Testis (tissue), 3 donors: ENCODE measurements around the gene CHEK2. TPM values are rescaled to one million over a fixed set of nuclear protein-coding genes. Genes with fewer than 3 reads are reported as not detected.
A peak's percentile ranks its signal among the peaks of the same experiment; 100 is the strongest.
"Not testable (repeated sequence)": the region's sequence is repeated elsewhere in the genome, so short reads cannot be mapped to it uniquely, and the experiment has no call there.

Experiments
- DNase-seq: peaks from one replicate; pipeline ENCODE4 v3.0.0-alpha.2; 2019
- H3K27ac ChIP-seq, 2 donors: fragments of 200-600 bp; sonication (generic); one replicate each; pipeline ENCODE4 v1.5.1; 2019
- H3K27me3 ChIP-seq: fragments of 200-600 bp; sonication (generic); one replicate; pipeline ENCODE4 v1.5.1; 2019
- H3K36me3 ChIP-seq: fragments of 200-600 bp; sonication (generic); one replicate; pipeline ENCODE4 v1.5.1; 2017; ENCODE audit warnings: low read depth; ENCODE audit errors: missing control alignments
- H3K4me1 ChIP-seq: fragments of 200-600 bp; sonication (generic); one replicate; pipeline ENCODE4 v1.5.1; 2019
- H3K4me3 ChIP-seq, 2 donors: fragments of 200-600 bp; sonication (generic); one replicate each; pipeline ENCODE4 v1.5.1; 2017 to 2019
- H3K9me3 ChIP-seq: fragments of 200-600 bp; sonication (generic); one replicate; pipeline ENCODE4 v1.5.1; 2017
- POLR2A ChIP-seq: fragments of 450-650 bp; IDR thresholded peaks from one replicate; pipeline ENCODE4 v1.6.1; 2017; ENCODE audit warnings: antibody characterized with exemption, mild to moderate bottlenecking, moderate library complexity
- WGBS, 2 donors: methylation state at CpG; one replicate each; pipeline ENCODE4 v1.1.5; 2018; 5-methylcytosine and 5-hydroxymethylcytosine counted together
- intact Hi-C: fragments of 100-400 bp; cut with DNase I; formaldehyde crosslinking; loops from one replicate; pipeline ENCODE4 v1.15.1; 2023; ENCODE audit warnings: low total_unique reads
- polyA plus RNA-seq: library from polyadenylated mRNA; stranded (reverse); fragments of 350-450 nt; fragmentation: Illumina TruSeq; extraction: RNeasy Lipid Tissue Mini Kit (QIAGEN cat#74804); gene quantifications from one replicate; pipeline ENCODE4 v1.2.3, GENCODE V29; 2014; ENCODE audit warnings: low read depth, low replicate concordance; ENCODE audit not compliant: insufficient read depth
- total RNA-seq, 2 donors: library from RNA; depleted of rRNA; stranded (reverse); fragments of >200 nt; gene quantifications; one replicate each; pipeline ENCODE4 v1.2.3, GENCODE V29; 2016
- TF ChIP-seq, protein P1 (sequence below), 3 experiments: fragments of 450-650 bp in 2 of 3; fragments of 200-600 bp in 1 of 3; sonication (generic) in 1 of 3; IDR thresholded peaks; one replicate each; pipeline ENCODE4 v1.5.1; 2016 to 2019; ENCODE audit warnings: antibody characterized with exemption in 3 of 3, mild to moderate bottlenecking in 2 of 3, moderate library complexity in 1 of 3

Gene CHEK2
- total and polyA plus RNA-seq, 3 donors from 2014 or later: 13.5 to 28.1 (median 21.3) TPM

DNA sequence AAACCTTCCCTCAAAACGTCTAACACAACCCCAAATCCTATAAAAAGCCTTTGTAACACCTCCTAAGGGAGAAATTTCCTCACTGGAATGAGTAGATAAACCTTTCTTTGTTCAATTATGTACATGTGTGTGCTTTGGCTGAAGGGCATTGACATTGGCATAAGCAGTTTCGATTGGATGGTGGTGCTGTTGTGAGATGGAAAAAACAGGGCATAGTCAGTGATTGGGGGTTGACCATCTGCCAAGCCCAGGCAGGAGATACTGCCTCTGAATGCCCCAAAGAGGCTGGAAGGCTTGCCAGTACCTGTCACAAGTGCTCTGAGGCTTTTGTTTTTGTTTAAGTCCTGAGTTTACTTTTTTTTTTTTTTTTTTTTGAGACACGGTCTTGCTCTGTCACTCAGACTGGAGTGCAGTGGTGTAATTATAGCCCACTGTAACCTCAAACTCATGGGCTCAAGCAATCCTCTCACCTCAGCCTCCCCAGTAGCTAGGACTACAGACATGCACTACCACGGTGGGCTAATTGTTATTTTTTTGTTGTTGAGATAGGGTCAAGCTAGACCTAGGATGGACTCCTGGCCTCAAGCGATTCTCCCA is 29.7 kb upstream of the CHEK2 start:
- TF ChIP-seq POLR2A: no peak
- TF ChIP-seq, protein P1, sequence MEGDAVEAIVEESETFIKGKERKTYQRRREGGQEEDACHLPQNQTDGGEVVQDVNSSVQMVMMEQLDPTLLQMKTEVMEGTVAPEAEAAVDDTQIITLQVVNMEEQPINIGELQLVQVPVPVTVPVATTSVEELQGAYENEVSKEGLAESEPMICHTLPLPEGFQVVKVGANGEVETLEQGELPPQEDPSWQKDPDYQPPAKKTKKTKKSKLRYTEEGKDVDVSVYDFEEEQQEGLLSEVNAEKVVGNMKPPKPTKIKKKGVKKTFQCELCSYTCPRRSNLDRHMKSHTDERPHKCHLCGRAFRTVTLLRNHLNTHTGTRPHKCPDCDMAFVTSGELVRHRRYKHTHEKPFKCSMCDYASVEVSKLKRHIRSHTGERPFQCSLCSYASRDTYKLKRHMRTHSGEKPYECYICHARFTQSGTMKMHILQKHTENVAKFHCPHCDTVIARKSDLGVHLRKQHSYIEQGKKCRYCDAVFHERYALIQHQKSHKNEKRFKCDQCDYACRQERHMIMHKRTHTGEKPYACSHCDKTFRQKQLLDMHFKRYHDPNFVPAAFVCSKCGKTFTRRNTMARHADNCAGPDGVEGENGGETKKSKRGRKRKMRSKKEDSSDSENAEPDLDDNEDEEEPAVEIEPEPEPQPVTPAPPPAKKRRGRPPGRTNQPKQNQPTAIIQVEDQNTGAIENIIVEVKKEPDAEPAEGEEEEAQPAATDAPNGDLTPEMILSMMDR (IDR thresholded peaks at IDR 0.05): no peak
- Histone ChIP-seq H3K36me3 (no peaks in the 10 kb centered on the region), H3K27me3 (no peaks in the 10 kb centered on the region), H3K4me3 (peak overlapping the region; percentile 12 to 72), H3K4me1 (peaks cover 5% of the 10 kb centered on the region), H3K9me3 (no peaks in the 10 kb centered on the region), H3K27ac (no peak overlapping the region)
- WGBS, 2 donors: 50 to 70% methylated on average over 5 of the region's 5 CpGs
- DNase-seq: no peak
- intact Hi-C loops: no loop called here

DNA sequence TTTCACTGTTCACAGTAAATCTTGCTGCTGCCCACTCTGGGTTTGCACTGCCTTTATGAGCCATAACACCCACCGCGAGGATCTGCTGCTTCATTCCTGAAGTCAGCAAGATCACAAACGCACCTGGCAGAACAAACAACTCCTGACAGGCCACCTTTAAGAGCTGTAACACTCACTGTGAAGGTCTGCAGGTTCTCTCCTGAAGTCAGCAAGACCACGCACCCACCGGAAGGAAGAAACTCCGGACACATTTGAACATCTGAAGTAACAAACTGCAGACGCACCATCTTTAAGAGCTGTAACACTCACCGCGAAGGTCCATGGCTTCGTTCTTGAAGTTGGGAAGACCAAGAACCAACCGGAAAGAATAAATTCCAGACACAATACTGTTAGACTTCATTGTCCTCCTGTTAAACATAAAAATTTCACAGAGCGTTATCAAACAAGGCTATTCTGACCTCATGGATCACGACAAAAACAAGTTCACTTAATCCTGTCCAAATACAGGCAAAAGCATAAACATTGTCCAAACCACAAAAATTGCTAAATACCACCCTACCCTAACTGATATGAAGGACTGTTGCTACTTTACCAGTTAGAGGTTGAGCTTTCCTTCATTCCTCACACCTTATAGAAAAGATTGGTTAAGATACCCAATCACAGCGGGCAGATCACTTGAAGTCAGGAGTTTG is 27.9 kb upstream of the CHEK2 start:
- TF ChIP-seq, protein P1 (IDR thresholded peaks at IDR 0.05): no peak
- no peak for TF ChIP-seq POLR2A
- Histone ChIP-seq H3K4me1 (peaks cover 5% of the 10 kb centered on the region), H3K4me3 (no peak overlapping the region), H3K36me3 (no peaks in the 10 kb centered on the region), H3K27me3 (no peaks in the 10 kb centered on the region), H3K9me3 (no peaks in the 10 kb centered on the region), H3K27ac (no peak overlapping the region)
- 62 to 87% methylated on average over 14 of the region's 14 CpGs for WGBS, 2 donors
- intact Hi-C loops: no loop called here
- DNase-seq: no peak

DNA sequence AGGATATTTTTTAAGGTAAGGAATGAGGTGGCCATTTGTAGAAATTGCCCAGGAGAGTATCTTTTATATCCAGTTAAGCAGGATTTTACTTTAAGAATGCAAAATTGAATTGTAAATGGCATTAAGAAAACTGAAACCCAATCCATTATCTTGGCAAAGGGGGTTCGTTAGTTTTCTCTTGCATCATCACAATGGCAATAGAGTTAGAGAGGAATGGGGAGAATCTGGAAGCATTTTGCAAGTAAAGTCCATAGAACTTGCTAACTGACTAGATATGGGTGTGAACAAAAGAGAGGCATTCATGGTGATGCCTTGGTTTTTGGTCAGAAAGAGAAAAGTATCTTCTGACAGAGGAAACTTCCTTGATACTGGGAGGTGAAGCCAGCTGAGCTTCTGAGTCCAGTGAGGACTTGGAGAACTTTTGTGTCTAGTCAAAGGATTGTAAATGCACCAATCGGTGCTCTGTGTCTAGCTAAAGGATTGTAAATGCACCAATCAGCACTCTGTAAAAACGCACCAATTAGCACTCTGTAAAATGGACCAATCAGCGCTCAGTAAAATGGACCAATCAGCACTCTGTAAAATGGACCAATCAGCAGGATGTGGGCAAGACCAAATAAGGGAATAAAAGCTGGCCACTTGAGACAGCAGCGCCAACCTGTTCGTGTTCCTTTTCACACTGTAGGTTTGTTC is 27.2 kb upstream of the CHEK2 start:
- Histone ChIP-seq H3K27ac (no peak overlapping the region), H3K4me1 (peaks cover 4% of the 10 kb centered on the region), H3K4me3 (no peak overlapping the region), H3K27me3 (no peaks in the 10 kb centered on the region), H3K36me3 (no peaks in the 10 kb centered on the region), H3K9me3 (no peaks in the 10 kb centered on the region)
- peak; percentile 52 for DNase-seq
- no peak for TF ChIP-seq POLR2A
- TF ChIP-seq, protein P1 (IDR thresholded peaks at IDR 0.05): no peak
- 71 to 85% methylated on average over 6 of the region's 6 CpGs for WGBS, 2 donors
- intact Hi-C loops: no loop called here

DNA sequence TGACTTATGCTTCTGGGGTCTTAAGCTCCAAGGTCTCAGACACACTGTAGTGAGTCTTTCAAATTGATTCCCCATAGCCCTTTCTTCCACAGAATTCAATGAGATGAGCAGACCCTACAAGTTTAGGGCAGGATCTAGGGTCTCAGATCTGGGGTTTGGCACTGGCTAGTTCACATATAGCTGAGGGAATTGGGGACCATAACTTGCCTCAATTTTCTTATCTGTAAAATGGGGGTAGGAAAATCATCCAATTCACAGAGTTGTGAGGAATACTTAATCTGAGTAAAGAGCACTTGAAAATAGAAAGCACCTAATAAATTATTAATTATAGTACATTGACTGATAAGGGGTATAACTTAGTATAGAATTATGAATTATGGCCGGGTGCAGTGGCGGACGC is 25.0 kb upstream of the CHEK2 start:
- no peak for TF ChIP-seq POLR2A
- TF ChIP-seq, protein P1 (IDR thresholded peaks at IDR 0.05): no peak
- WGBS, 2 donors: 91 to 94% methylated on average over 3 of the region's 3 CpGs
- no peaks in the 10 kb centered on the region for H3K4me1 ChIP-seq
- no peak overlapping the region for H3K4me3 ChIP-seq
- intact Hi-C loops: no loop called here
- no peak overlapping the region for H3K27ac ChIP-seq
- no peaks in the 10 kb centered on the region for H3K9me3 ChIP-seq
- H3K27me3 ChIP-seq: no peaks in the 10 kb centered on the region
- no peak for DNase-seq
- no peaks in the 10 kb centered on the region for H3K36me3 ChIP-seq

DNA sequence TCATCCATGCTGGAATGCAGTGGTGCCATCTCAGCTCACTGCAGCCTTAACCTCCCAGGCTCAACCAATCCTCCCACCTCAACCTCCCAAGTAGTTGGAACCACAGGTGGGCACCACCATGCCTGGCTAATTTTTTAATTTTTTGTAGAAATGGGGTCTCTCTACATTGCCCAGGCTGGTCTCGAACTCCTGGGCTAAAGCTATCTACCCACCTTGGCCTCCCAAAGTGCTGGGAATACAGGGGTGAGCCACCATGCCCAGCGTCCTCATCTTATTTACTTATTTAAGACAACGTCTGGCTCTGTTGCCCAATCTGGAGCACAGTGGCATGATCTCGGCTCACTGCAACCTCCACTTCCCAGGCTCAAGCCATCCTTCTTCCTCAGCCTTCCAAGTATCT is 20.4 kb upstream of the CHEK2 start:
- H3K9me3 ChIP-seq, H3K27ac ChIP-seq, H3K36me3 ChIP-seq, intact Hi-C loops, H3K4me3 ChIP-seq, H3K4me1 ChIP-seq, DNase-seq, H3K27me3 ChIP-seq: not testable (repeated sequence)
- WGBS, 2 donors: 82 to 96% methylated on average over 4 of the region's 4 CpGs
